ENCODE data around the gene ARHGAP8. TPM values are rescaled to one million over a fixed set of nuclear protein-coding genes. Genes with fewer than 3 reads are reported as not detected.

ARHGAP8 gene
- polyA plus RNA-seq, 1 donor from 2014 or later = 3.0 TPM

DNA sequence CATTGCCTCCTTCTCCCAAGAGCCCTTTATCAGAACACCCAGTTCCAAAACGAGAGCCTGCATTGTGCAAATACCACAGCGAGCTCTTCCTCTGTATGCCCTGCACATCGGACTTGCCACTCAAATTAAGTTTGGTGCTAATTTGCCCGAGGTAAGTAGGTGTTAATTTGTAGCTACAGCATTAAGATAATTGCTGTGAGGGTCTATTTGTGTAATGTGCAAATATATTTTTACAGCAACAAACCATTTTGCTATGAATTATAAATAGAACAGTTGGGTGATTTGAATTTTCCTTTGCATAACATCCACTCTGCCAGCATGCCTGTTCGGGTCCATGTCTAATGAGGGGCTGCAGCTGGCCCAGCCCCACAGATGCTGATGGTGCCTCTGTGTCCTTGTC, 8.1 kb downstream of the ARHGAP8 start:
- H2AFZ ChIP-seq (ENCODE audit: low read depth, low read length) = no peak overlapping the region
- no peak overlapping the region for H3K27ac ChIP-seq (ENCODE audit: low read length)
- no peaks in the 10 kb centered on the region for H3K36me3 ChIP-seq (ENCODE audit: insufficient read depth, low read length)
- no peaks in the 10 kb centered on the region for H3K9me2 ChIP-seq (ENCODE audit: insufficient read depth, low read length)
- H3K9me3 ChIP-seq (ENCODE audit: low read length) = no peaks in the 10 kb centered on the region
- no peak overlapping the region for H3K4me2 ChIP-seq (ENCODE audit: low read length)
- H3F3A ChIP-seq (ENCODE audit: insufficient read depth, low read length, poor library complexity, severe bottlenecking) = no peaks in the 10 kb centered on the region
- no peak for TF ChIP-seq CTCF (IDR thresholded peaks at IDR 0.05; ENCODE audit: poor library complexity, severe bottlenecking)
- TF ChIP-seq REST (IDR thresholded peaks at IDR 0.05; ENCODE audit: borderline replicate concordance) = no peak
- no peak for TF ChIP-seq EP300 (conservative IDR thresholded peaks at IDR 0.05; ENCODE audit: poor library complexity, severe bottlenecking)
- no peak for TF ChIP-seq RAD21 (conservative IDR thresholded peaks at IDR 0.05)
- no peak for TF ChIP-seq POLR2AphosphoS5 (IDR thresholded peaks at IDR 0.05)
- TF ChIP-seq TAF1 (IDR thresholded peaks at IDR 0.05; ENCODE audit: low read depth) = no peak
- TF ChIP-seq MXI1 (conservative IDR thresholded peaks at IDR 0.05; ENCODE audit: poor library complexity, severe bottlenecking) = no peak
- no peak for TF ChIP-seq EZH2 (IDR thresholded peaks at IDR 0.05; ENCODE audit: borderline replicate concordance, insufficient read depth, low read length, poor library complexity, severe bottlenecking)
- no peak for TF ChIP-seq SMC3 (conservative IDR thresholded peaks at IDR 0.05; ENCODE audit: poor library complexity)
- no peaks in the 10 kb centered on the region for H3K27me3 ChIP-seq (ENCODE audit: insufficient read depth, low read depth, low read length)
- no peak overlapping the region for H3K9ac ChIP-seq (ENCODE audit: low read length)
- no peak overlapping the region for H3K4me3 ChIP-seq (ENCODE audit: low read length)
- no peaks in the 10 kb centered on the region for H4K20me1 ChIP-seq (ENCODE audit: insufficient read depth)
- H3K79me2 ChIP-seq (replicated peaks; ENCODE audit: insufficient read depth, low read length) = no peaks in the 10 kb centered on the region

GRCh38 chr22:44761025-44761424, 8.7 kb downstream of the ARHGAP8 start:
- no peak overlapping the region for H3K4me2 ChIP-seq (ENCODE audit: low read length)
- H3K36me3 ChIP-seq (ENCODE audit: insufficient read depth, low read length) = no peaks in the 10 kb centered on the region
- TF ChIP-seq REST (IDR thresholded peaks at IDR 0.05; ENCODE audit: borderline replicate concordance) = no peak
- TF ChIP-seq SMC3 (conservative IDR thresholded peaks at IDR 0.05; ENCODE audit: poor library complexity) = no peak
- TF ChIP-seq EZH2 (IDR thresholded peaks at IDR 0.05; ENCODE audit: borderline replicate concordance, insufficient read depth, low read length, poor library complexity, severe bottlenecking) = no peak
- TF ChIP-seq EP300 (conservative IDR thresholded peaks at IDR 0.05; ENCODE audit: poor library complexity, severe bottlenecking) = no peak
- no peak for TF ChIP-seq TAF1 (IDR thresholded peaks at IDR 0.05; ENCODE audit: low read depth)
- no peak for TF ChIP-seq POLR2AphosphoS5 (IDR thresholded peaks at IDR 0.05)
- no peak for TF ChIP-seq MXI1 (conservative IDR thresholded peaks at IDR 0.05; ENCODE audit: poor library complexity, severe bottlenecking)
- H3K9ac ChIP-seq (ENCODE audit: low read length) = no peak overlapping the region
- no peak overlapping the region for H3K27ac ChIP-seq (ENCODE audit: low read length)
- no peaks in the 10 kb centered on the region for H3K9me2 ChIP-seq (ENCODE audit: insufficient read depth, low read length)
- H3K79me2 ChIP-seq (replicated peaks; ENCODE audit: insufficient read depth, low read length) = no peaks in the 10 kb centered on the region
- no peaks in the 10 kb centered on the region for H3F3A ChIP-seq (ENCODE audit: insufficient read depth, low read length, poor library complexity, severe bottlenecking)
- H3K27me3 ChIP-seq (ENCODE audit: insufficient read depth, low read depth, low read length) = no peaks in the 10 kb centered on the region
- H4K20me1 ChIP-seq (ENCODE audit: insufficient read depth) = no peaks in the 10 kb centered on the region
- H3K4me3 ChIP-seq (ENCODE audit: low read length) = no peak overlapping the region
- H3K9me3 ChIP-seq (ENCODE audit: low read length) = no peaks in the 10 kb centered on the region
- no peak overlapping the region for H2AFZ ChIP-seq (ENCODE audit: low read depth, low read length)

Measured in neural cell (in vitro differentiated cells).